Uterus (tissue), 4 donors: Measurements from ENCODE around the gene PEA15. TPM values are rescaled to one million over a fixed set of nuclear protein-coding genes. Genes with fewer than 3 reads are reported as not detected.

ENCODE experiments used
- DNase-seq, 2 donors: peaks; one replicate each; pipeline ENCODE4 v3.0.0-alpha.2; 2019 to 2020
- H3K27ac ChIP-seq, 2 donors: fragments of 200-600 bp; sonication (generic); 1 replicate in 1 of 2; 2 replicates in 1 of 2; pipeline ENCODE4 v1.5.1; 2016 to 2018
- H3K27me3 ChIP-seq, 2 donors: fragments of 200-600 bp; sonication (generic); one replicate each; pipeline ENCODE4 v1.5.1; 2018 to 2019; ENCODE audit warnings: control low read depth in 1 of 2
- H3K36me3 ChIP-seq, 2 donors: fragments of 200-600 bp; sonication (generic); one replicate each; pipeline ENCODE4 v1.5.1; 2019; ENCODE audit warnings: control low read depth in 1 of 2
- H3K4me1 ChIP-seq, 2 donors: fragments of 200-600 bp; sonication (generic); one replicate each; pipeline ENCODE4 v1.5.1; 2018 to 2019; ENCODE audit warnings: control low read depth in 1 of 2
- H3K4me3 ChIP-seq, 2 donors: fragments of 200-600 bp; sonication (generic); 1 replicate in 1 of 2; 2 replicates in 1 of 2; pipeline ENCODE4 v1.5.1; 2018 to 2019; ENCODE audit warnings: mild to moderate bottlenecking in 1 of 2
- H3K9me3 ChIP-seq, 2 donors: fragments of 200-600 bp; sonication (generic); one replicate each; pipeline ENCODE4 v1.5.1; 2019; ENCODE audit warnings: control low read depth in 1 of 2
- POLR2A ChIP-seq, 2 donors: fragments of 450-650 bp; IDR thresholded peaks; one replicate each; pipeline ENCODE4 v1.6.1; 2016; ENCODE audit warnings: antibody characterized with exemption in 2 of 2, mild to moderate bottlenecking in 1 of 2, moderate library complexity in 1 of 2
- intact Hi-C: fragments of 100-400 bp; cut with DNase I; formaldehyde crosslinking; loops from one replicate; pipeline ENCODE4 v1.15.1; 2023; ENCODE audit warnings: low total_unique reads
- total RNA-seq, 4 donors: library from RNA; depleted of rRNA in 3 of 4; stranded (reverse); fragments of >200 nt in 3 of 4; gene quantifications; one replicate each; pipeline versions ENCODE4 v1.1.0 to v1.2.4, GENCODE V29; 2014 to 2023
- TF ChIP-seq, protein P1 (sequence below), 4 experiments: fragments of 200-600 bp in 2 of 4; fragments of 450-650 bp in 2 of 4; sonication (generic) in 2 of 4; IDR thresholded peaks; one replicate each; pipeline ENCODE4 v1.5.1; 2016 to 2019; ENCODE audit warnings: antibody characterized with exemption in 4 of 4, mild to moderate bottlenecking in 2 of 4, moderate library complexity in 1 of 4
- donor health status: DM: yes; HTN: yes; CAD: no.

Gene PEA15
- total RNA-seq, 4 donors from 2014 or later = 52.1 to 147 (median 81.7) TPM

DNA sequence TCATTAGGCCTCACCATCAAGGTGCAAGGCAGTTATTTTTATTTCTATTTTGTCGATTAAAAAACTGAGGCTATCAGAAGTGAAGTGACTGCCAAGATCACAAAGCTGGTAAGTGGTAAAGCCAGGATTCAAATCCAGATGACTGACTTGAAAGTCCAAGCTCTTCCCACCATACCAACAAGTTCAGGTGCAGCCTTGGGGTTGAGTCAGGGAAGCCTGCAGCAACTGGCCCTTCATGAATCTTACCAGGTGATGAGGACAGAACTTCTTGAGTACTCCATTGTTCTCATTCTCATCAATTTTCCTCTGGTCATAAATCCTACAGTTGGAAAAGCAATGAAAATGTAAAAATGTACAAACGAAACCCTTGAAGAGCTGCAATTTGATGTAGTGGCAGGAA, 20.2 kb downstream of the PEA15 start:
- Histone ChIP-seq H3K9me3 (no peaks in the 10 kb centered on the region), H3K27ac (no peak overlapping the region), H3K4me3 (no peak overlapping the region), H3K36me3 (no peaks in the 10 kb centered on the region), H3K4me1 (no peaks in the 10 kb centered on the region), H3K27me3 (no peaks in the 10 kb centered on the region)
- TF ChIP-seq, protein P1, sequence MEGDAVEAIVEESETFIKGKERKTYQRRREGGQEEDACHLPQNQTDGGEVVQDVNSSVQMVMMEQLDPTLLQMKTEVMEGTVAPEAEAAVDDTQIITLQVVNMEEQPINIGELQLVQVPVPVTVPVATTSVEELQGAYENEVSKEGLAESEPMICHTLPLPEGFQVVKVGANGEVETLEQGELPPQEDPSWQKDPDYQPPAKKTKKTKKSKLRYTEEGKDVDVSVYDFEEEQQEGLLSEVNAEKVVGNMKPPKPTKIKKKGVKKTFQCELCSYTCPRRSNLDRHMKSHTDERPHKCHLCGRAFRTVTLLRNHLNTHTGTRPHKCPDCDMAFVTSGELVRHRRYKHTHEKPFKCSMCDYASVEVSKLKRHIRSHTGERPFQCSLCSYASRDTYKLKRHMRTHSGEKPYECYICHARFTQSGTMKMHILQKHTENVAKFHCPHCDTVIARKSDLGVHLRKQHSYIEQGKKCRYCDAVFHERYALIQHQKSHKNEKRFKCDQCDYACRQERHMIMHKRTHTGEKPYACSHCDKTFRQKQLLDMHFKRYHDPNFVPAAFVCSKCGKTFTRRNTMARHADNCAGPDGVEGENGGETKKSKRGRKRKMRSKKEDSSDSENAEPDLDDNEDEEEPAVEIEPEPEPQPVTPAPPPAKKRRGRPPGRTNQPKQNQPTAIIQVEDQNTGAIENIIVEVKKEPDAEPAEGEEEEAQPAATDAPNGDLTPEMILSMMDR (IDR thresholded peaks at IDR 0.05) = no peak
- TF ChIP-seq POLR2A (IDR thresholded peaks at IDR 0.05) = no peak
- intact Hi-C loops = no loop called here
- no peak for DNase-seq

DNA sequence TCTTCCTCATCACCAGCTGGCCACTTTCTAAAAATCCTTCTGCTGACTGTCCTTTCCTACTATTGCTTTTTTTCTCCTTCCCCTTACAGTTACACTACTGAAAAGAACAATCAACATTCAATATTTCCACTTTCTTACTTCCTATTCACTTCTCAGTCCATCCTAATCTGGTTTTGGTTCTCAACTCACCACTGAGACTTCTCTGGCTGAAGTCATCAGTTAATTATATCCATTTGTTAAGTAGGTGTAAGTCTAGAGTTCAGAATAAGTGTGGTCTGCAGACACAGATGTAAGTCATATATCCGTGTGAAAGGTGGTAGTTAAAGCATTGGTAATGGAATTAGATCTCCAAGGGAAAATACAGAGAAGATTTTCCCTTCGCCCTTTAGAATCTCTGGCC, 21.4 kb downstream of the PEA15 start:
- Histone ChIP-seq H3K4me1 (no peaks in the 10 kb centered on the region), H3K4me3 (no peak overlapping the region), H3K27ac (no peak overlapping the region), H3K9me3 (no peaks in the 10 kb centered on the region), H3K27me3 (no peaks in the 10 kb centered on the region), H3K36me3 (no peaks in the 10 kb centered on the region)
- TF ChIP-seq POLR2A (IDR thresholded peaks at IDR 0.05) = no peak
- TF ChIP-seq, protein P1 (IDR thresholded peaks at IDR 0.05) = no peak
- no peak for DNase-seq
- intact Hi-C loops = no loop called here

DNA sequence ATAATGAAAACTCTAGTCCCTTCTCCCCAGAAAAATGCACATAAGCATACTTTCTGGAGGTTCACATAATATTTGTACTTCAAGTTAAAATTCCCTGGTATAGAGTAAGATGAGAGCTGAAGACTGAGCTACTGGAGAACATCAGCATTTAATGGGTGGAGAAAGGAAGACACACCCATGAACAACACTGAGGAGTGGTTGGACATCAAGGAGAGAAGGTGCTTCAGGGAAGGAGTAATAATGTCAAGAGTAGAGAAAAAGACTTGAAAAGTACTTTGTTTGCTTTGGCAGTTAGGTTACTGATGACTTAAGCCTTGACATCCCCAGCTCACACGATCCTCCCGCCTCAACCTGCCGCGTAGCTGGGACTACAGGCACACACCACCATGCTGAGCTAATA, 21.9 kb downstream of the PEA15 start:
- Histone ChIP-seq H3K9me3 (no peaks in the 10 kb centered on the region), H3K4me1 (no peaks in the 10 kb centered on the region), H3K4me3 (no peak overlapping the region), H3K36me3 (no peaks in the 10 kb centered on the region), H3K27me3 (no peaks in the 10 kb centered on the region), H3K27ac (no peak overlapping the region)
- intact Hi-C loops = no loop called here
- TF ChIP-seq, protein P1 (IDR thresholded peaks at IDR 0.05) = no peak
- TF ChIP-seq POLR2A (IDR thresholded peaks at IDR 0.05) = no peak
- DNase-seq = no peak

DNA sequence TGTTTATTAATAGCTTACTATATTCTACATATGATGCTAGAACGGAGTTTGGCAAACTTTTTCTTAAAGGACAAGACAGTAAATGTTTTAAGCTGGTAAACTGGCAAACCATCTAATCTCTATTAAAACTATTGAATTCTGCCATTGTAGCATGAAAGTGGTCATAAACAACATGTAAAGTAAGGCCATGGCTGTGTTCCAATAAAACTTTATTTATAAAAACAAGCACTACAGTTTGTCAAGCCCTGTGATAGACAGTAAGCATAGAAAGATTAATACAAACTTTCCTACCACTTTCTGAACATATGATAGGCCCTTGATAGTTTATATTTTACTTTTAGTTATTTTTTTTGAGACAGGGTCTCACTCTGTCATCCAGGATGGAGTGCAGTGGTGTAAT, 22.4 kb downstream of the PEA15 start:
- TF ChIP-seq, protein P1 (IDR thresholded peaks at IDR 0.05) = no peak
- TF ChIP-seq POLR2A (IDR thresholded peaks at IDR 0.05) = no peak
- Histone ChIP-seq H3K9me3 (no peaks in the 10 kb centered on the region), H3K27me3 (no peaks in the 10 kb centered on the region), H3K4me3 (no peak overlapping the region), H3K4me1 (no peaks in the 10 kb centered on the region), H3K27ac (no peak overlapping the region), H3K36me3 (no peaks in the 10 kb centered on the region)
- no peak for DNase-seq
- intact Hi-C loops = no loop called here

DNA sequence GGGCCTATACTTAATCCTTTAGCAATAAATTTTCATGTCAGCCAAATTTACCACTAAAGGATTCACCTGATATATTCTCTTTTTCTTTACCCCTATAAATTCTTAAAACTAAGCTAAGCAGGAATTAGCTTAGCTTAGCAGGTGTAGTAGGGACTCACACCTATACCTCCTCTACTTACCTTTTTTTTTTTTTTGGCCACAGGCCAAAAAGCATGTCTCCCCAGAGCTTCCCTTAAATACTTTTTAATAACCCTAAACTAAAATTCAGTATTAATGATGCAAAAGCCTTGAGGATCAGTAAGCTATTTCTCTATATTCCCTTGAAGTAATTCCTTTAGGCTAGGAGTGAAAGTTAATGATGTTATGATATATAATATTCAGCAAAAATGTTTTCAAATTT, 23.2 kb downstream of the PEA15 start:
- no peak for TF ChIP-seq POLR2A (IDR thresholded peaks at IDR 0.05)
- TF ChIP-seq, protein P1 (IDR thresholded peaks at IDR 0.05) = no peak

More for the DNA sequence above, 23.2 kb downstream of the PEA15 start:
- Histone ChIP-seq H3K4me1 (no peaks in the 10 kb centered on the region), H3K27ac (no peak overlapping the region), H3K4me3 (no peak overlapping the region), H3K9me3 (no peaks in the 10 kb centered on the region), H3K36me3 (no peaks in the 10 kb centered on the region), H3K27me3 (no peaks in the 10 kb centered on the region)
- intact Hi-C loops = no loop called here
- no peak for DNase-seq
